DOHH2 (cell line): ENCODE results near the gene SARM1.

Experiments
- H3F3A ChIP-seq: fragments of 200-600 bp; sonication (generic), shearing (Covaris generic); 2 replicates; pipeline ENCODE4 v1.6.0; 2016; ENCODE audit warnings: antibody characterized with exemption, mild to moderate bottlenecking; ENCODE audit not compliant: control insufficient read depth, insufficient read depth
- H3K27ac ChIP-seq: fragments of 200-600 bp; sonication (generic); 2 replicates; pipeline ENCODE4 v1.5.1; 2014; ENCODE audit warnings: low read depth, mild to moderate bottlenecking, low read length, moderate library complexity
- H3K27me3 ChIP-seq: fragments of 200-600 bp; sonication (generic); 2 replicates; pipeline ENCODE4 v1.6.1; 2014; ENCODE audit warnings: mild to moderate bottlenecking, low read length, mixed read lengths; ENCODE audit not compliant: control insufficient read depth
- H3K36me3 ChIP-seq: fragments of 200-600 bp; sonication (generic); 2 replicates; pipeline ENCODE4 v1.6.1; 2014; ENCODE audit warnings: mild to moderate bottlenecking, low read length, moderate library complexity, mixed read lengths; ENCODE audit not compliant: control insufficient read depth
- H3K4me1 ChIP-seq: fragments of 200-600 bp; sonication (generic); 2 replicates; pipeline ENCODE4 v1.6.1; 2014; ENCODE audit warnings: mild to moderate bottlenecking, low read length, mixed read lengths; ENCODE audit not compliant: control insufficient read depth
- H3K4me2 ChIP-seq: fragments of 200-600 bp; sonication (generic); 2 replicates; pipeline ENCODE4 v1.6.0; 2014; ENCODE audit warnings: mild to moderate bottlenecking, low read length, moderate library complexity
- H3K4me3 ChIP-seq: fragments of 200-600 bp; sonication (generic); 2 replicates; pipeline ENCODE4 v1.5.1; 2014; ENCODE audit warnings: mild to moderate bottlenecking, low read length, mixed read lengths
- H3K79me2 ChIP-seq: fragments of 200-600 bp; sonication (generic); 2 replicates; pipeline ENCODE4 v1.6.1; 2014; ENCODE audit warnings: mild to moderate bottlenecking, low read length, mixed read lengths; ENCODE audit not compliant: control insufficient read depth
- H3K9me2 ChIP-seq: fragments of 200-600 bp; sonication (generic); replicated peaks from 2 replicates; pipeline ENCODE4 v1.6.1; 2014; ENCODE audit warnings: mild to moderate bottlenecking, low read length, mixed read lengths; ENCODE audit not compliant: control insufficient read depth
- H3K9me3 ChIP-seq: fragments of 200-600 bp; sonication (generic); 2 replicates; pipeline ENCODE4 v1.6.1; 2014; ENCODE audit warnings: antibody characterized with exemption, low read length, mixed read lengths; ENCODE audit not compliant: control insufficient read depth, insufficient read depth
- H4K20me1 ChIP-seq: fragments of 200-600 bp; sonication (generic); 2 replicates; pipeline ENCODE4 v1.6.0; 2014; ENCODE audit warnings: low read depth, mild to moderate bottlenecking, antibody characterized with exemption, low read length, moderate library complexity; ENCODE audit not compliant: control insufficient read depth, insufficient read depth
- EZH2phosphoT487 ChIP-seq: fragments of 200-600 bp; sonication (generic); IDR thresholded peaks from 2 replicates; pipeline ENCODE4 v1.6.1; 2017; ENCODE audit warnings: borderline replicate concordance, mild to moderate bottlenecking, antibody characterized with exemption, low read length, moderate library complexity, mixed read lengths
- TF ChIP-seq, protein P1 (sequence below): fragments of 200-600 bp; sonication (generic); IDR thresholded peaks from one replicate; pipeline ENCODE4 v1.5.1; 2014; ENCODE audit warnings: antibody characterized with exemption, mild to moderate bottlenecking, low read depth, low read length; ENCODE audit not compliant: poor library complexity, severe bottlenecking

SARM1 gene

GRCh38 chr17:28407974-28408306, 36.4 kb downstream of the SARM1 start:
- no peaks in the 10 kb centered on the region for H3K9me3 ChIP-seq
- H3K4me3 ChIP-seq, result no peak overlapping the region
- H3K36me3 ChIP-seq, result no peaks in the 10 kb centered on the region
- H3K4me1 ChIP-seq, result peaks cover 21% of the 10 kb centered on the region
- TF ChIP-seq, protein P1, sequence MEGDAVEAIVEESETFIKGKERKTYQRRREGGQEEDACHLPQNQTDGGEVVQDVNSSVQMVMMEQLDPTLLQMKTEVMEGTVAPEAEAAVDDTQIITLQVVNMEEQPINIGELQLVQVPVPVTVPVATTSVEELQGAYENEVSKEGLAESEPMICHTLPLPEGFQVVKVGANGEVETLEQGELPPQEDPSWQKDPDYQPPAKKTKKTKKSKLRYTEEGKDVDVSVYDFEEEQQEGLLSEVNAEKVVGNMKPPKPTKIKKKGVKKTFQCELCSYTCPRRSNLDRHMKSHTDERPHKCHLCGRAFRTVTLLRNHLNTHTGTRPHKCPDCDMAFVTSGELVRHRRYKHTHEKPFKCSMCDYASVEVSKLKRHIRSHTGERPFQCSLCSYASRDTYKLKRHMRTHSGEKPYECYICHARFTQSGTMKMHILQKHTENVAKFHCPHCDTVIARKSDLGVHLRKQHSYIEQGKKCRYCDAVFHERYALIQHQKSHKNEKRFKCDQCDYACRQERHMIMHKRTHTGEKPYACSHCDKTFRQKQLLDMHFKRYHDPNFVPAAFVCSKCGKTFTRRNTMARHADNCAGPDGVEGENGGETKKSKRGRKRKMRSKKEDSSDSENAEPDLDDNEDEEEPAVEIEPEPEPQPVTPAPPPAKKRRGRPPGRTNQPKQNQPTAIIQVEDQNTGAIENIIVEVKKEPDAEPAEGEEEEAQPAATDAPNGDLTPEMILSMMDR, result no peak
- TF ChIP-seq EZH2phosphoT487, result no peak
- H3K79me2 ChIP-seq, result no peaks in the 10 kb centered on the region
- H3K27me3 ChIP-seq, result peaks cover 24% of the 10 kb centered on the region
- H3K4me2 ChIP-seq, result no peak overlapping the region
- no peaks in the 10 kb centered on the region for H4K20me1 ChIP-seq
- H3K27ac ChIP-seq, result no peak overlapping the region
- no peaks in the 10 kb centered on the region for H3F3A ChIP-seq
- H3K9me2 ChIP-seq, result no peaks in the 10 kb centered on the region

GRCh38 chr17:28412099-28412498, 40.6 kb downstream of the SARM1 start:
- H3K9me3 ChIP-seq, result no peaks in the 10 kb centered on the region

GRCh38 chr17:28413804-28414203, 42.3 kb downstream of the SARM1 start:
- H3K36me3 ChIP-seq, result no peaks in the 10 kb centered on the region
- H3K9me3 ChIP-seq, result no peaks in the 10 kb centered on the region
- H3K9me2 ChIP-seq, result no peaks in the 10 kb centered on the region
- no peaks in the 10 kb centered on the region for H3K4me1 ChIP-seq
- H4K20me1 ChIP-seq, result no peaks in the 10 kb centered on the region
- no peak overlapping the region for H3K4me2 ChIP-seq
- no peak overlapping the region for H3K27ac ChIP-seq
- no peak overlapping the region for H3K4me3 ChIP-seq
- peaks cover 25% of the 10 kb centered on the region for H3K27me3 ChIP-seq
- H3K79me2 ChIP-seq, result no peaks in the 10 kb centered on the region
- TF ChIP-seq EZH2phosphoT487, result no peak
- TF ChIP-seq, protein P1, result no peak
- H3F3A ChIP-seq, result no peaks in the 10 kb centered on the region

More at GRCh38 chr17:28412099-28412498, 40.6 kb downstream of the SARM1 start:
- Histone ChIP-seq H3K4me3 (no peak overlapping the region), H3K27ac (no peak overlapping the region), H3F3A (no peaks in the 10 kb centered on the region), H3K9me2 (no peaks in the 10 kb centered on the region), H3K79me2 (no peaks in the 10 kb centered on the region), H3K36me3 (no peaks in the 10 kb centered on the region), H4K20me1 (no peaks in the 10 kb centered on the region), H3K4me1 (no peaks in the 10 kb centered on the region), H3K27me3 (peaks cover 29% of the 10 kb centered on the region), H3K4me2 (no peak overlapping the region)
- TF ChIP-seq EZH2phosphoT487, result no peak
- TF ChIP-seq, protein P1, result no peak

DNA sequence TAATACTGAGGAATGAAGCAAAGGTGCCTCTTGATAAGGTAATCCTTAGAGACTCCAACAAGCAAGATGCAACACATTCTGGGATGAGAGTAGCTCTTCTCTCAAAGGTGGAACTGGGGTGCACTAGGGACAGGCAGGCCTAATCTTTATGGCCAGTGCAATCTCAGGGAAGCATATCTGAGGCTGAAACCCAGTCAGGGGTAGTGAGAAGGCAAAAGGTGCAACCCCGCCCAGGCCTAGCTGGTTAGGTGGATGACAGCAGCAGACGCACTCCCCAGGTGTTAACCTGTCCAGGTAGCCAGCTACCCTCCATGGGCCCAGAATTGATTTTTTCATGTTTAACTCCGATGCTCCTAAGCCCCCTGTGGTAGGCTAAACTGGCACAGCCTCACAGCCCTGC, 44.4 kb downstream of the SARM1 start:
- H3K4me1 ChIP-seq, result no peaks in the 10 kb centered on the region
- no peak overlapping the region for H3K4me2 ChIP-seq
- H3K27ac ChIP-seq, result no peak overlapping the region
- TF ChIP-seq, protein P1, result no peak
- TF ChIP-seq EZH2phosphoT487, result no peak
- H3K4me3 ChIP-seq, result no peak overlapping the region
- no peaks in the 10 kb centered on the region for H3F3A ChIP-seq
- H3K9me2 ChIP-seq, result no peaks in the 10 kb centered on the region
- H3K36me3 ChIP-seq, result no peaks in the 10 kb centered on the region
- no peaks in the 10 kb centered on the region for H4K20me1 ChIP-seq
- H3K79me2 ChIP-seq, result no peaks in the 10 kb centered on the region
- no peaks in the 10 kb centered on the region for H3K9me3 ChIP-seq
- peaks cover 24% of the 10 kb centered on the region for H3K27me3 ChIP-seq
